ENCODE results near the gene PDLIM5.

The PDLIM5 gene

DNA sequence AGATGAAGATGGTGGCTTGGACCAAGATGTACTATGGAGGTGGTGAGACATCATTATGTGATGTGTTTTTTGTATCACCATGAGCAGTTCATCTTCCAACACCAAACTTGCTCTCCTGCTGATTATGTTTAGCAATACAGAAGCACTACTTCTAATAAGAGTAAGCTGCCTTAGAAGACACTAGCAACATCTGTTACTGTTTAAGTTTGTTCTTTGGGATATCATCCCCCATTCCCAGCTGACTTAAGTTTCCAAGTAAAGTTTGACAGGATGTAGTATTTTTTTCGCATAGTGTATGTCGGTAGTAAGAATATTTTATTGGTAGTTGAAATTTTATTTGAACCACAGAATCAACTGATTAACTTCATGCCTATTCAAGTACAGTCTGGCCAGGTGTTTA lies 182.5 kb downstream of the PDLIM5 start:
- no peak for TF ChIP-seq POLR2A (IDR thresholded peaks at IDR 0.05; ENCODE audit: low read depth, low read length)
- DNase-seq (ENCODE audit: insufficient read length, low spot score) (no peak), FAIRE-seq (no peak)

DNA sequence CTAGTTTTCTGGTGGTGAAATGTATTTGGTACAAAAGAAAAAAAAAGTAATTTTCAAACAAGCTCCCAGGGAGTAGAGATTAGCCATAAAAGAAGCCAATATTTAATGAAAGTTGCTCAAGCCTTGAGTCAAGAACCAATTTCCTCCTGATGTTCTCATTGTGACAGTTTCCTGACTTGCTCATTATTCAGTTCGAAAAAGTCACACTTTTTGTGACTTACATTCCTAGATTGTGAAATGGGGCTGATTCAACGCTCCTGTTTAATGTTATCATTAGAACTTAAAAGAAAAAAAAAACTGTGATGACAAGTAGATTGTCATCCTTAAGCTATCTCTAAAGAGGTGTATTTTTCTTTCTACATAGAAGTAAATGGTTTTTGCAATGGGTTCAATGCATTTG lies 183.4 kb downstream of the PDLIM5 start:
- TF ChIP-seq POLR2A (IDR thresholded peaks at IDR 0.05; ENCODE audit: low read depth, low read length), result no peak
- FAIRE-seq (no peak), DNase-seq (ENCODE audit: insufficient read length, low spot score) (no peak)

DNA sequence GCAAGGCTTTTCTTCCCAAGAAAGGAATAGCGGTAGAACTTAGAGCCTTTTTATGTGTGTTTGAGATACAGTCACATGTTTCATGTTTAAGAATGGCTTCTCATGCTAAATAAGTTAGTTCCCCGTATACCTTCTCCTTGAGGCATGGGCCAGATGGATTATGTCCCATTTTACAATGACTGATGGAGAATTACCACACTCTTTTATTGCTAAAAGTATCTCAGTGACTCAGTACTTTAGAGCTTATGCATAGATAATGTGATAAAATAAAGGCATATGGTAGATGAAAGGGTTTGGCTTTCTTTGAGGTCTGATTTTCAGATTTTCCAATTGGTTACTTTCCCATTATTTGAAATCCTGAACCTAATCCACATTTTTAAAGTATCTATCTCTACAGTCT lies 184.3 kb downstream of the PDLIM5 start:
- DNase-seq (ENCODE audit: insufficient read length, low spot score) (no peak), FAIRE-seq (no peak)
- TF ChIP-seq POLR2A (IDR thresholded peaks at IDR 0.05; ENCODE audit: low read depth, low read length), result no peak

DNA sequence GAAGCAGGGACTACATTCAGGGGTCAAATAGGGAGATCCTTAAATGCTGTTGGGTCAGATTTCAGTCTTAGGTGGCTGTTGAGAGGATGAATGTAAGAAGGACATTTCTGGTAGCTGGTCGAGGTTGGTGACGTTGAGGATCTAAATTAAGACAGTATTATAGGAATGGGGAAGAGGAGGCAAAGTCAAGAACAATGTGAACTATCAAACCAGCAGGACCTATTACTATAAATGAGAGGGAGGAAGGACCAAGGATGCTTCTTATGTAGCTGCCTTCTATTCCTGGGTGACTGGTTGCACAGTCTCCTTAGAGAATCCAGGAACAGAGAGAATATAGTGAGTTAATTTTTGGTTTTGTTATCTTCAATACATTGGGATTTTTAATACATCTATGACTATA lies 187.6 kb downstream of the PDLIM5 start:
- no peak for DNase-seq (ENCODE audit: insufficient read length, low spot score)
- FAIRE-seq, result no peak
- no peak for TF ChIP-seq POLR2A (IDR thresholded peaks at IDR 0.05; ENCODE audit: low read depth, low read length)

DNA sequence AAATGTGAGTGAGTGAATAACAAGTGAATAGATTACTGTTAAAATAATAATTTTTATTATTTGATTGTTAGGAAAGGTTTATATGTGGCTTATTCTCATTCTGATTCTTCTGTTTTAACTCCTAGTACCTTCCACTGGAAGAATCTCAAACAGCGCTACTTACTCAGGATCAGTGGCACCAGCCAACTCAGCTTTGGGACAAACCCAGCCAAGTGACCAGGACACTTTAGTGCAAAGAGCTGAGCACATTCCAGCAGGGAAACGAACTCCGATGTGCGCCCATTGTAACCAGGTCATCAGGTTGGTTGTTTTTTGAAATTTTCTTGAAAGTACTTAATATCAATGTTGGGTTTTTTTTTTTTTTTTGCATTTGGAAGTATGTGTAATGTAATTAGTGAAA lies 188.4 kb downstream of the PDLIM5 start:
- TF ChIP-seq POLR2A (IDR thresholded peaks at IDR 0.05; ENCODE audit: low read depth, low read length), result no peak
- FAIRE-seq (no peak), DNase-seq (ENCODE audit: insufficient read length, low spot score) (no peak)

DNA sequence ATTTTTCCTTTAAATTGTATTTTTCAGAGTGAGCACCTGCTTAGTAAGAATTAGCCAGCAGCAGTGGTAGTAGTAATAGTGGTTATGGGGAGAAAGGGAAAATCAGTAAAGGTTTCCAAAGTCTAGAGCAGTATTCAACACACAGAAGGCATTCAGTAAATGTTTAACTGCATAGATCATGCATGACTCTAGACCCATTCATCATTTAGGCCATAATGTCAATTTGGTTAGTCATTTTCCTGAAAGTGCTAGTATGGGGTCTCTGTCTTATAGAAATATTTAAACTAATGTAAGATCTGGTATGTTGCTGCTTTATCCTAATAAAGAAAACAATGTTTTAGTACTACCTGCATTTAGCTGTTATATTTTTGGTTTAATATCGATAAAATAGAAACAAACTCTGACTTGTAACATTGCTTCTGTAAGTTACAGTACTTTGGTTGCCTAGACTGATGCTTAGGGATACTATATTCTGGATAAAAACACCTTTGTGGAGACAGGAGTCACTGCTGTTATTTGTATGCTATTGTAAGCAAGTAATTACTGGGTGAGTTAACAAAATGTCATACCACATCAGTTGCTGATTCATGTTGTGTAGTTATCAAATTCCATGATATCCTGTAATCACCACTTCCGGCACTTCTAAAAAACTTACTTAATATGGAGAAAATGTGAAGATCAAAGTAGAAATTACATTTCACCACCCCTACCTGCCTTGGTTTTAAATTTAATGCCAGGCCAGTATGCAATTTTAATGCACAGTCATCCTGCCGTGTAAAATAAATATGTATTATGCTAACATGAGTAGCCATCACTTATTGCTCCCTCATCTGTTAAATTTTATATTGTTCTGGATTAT lies 190.2 kb downstream of the PDLIM5 start:
- FAIRE-seq (peak; percentile 83), DNase-seq (ENCODE audit: insufficient read length, low spot score) (peak; percentile 3)
- TF ChIP-seq POLR2A (IDR thresholded peaks at IDR 0.05; ENCODE audit: low read depth, low read length), result no peak

DNA sequence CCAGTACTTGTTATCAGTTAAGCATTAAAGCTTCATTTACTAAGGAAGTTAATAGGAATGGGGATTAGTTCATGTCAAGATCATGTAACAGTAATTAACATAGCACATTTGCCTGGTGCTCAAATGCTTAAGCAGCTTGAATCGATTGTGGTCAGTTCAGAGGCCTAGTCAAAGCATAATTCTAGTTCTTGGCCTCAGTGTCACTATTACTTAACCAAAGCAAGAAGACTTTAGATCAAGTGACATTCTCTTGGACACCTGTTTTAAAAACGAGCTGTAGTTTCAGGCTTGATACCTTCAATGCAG lies 190.8 kb downstream of the PDLIM5 start:
- FAIRE-seq, result no peak
- TF ChIP-seq POLR2A (IDR thresholded peaks at IDR 0.05; ENCODE audit: low read depth, low read length), result no peak
- no peak for DNase-seq (ENCODE audit: insufficient read length, low spot score)

DNA sequence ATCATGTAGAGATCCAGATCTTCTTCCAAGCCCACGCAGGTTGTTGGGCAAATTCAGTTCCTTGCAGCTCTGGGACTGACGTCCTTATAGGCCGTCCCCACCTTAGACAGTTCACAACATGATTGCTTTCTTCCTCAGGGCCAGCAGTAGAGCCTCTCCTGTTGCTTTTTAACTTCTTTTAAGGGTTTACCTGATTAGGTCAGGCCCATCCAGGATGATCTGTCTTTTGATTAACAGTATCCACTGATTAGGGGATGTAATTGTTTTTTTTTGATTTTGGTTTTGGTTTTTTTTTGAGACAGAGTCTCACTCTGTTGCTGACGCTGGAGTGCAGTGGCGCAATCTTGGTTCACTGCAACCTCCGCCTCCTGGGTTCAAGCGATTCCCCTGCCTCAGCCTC lies 197.0 kb downstream of the PDLIM5 start:
- FAIRE-seq (no peak), DNase-seq (ENCODE audit: insufficient read length, low spot score) (no peak)
- no peak for TF ChIP-seq POLR2A (IDR thresholded peaks at IDR 0.05; ENCODE audit: low read depth, low read length)

DNA sequence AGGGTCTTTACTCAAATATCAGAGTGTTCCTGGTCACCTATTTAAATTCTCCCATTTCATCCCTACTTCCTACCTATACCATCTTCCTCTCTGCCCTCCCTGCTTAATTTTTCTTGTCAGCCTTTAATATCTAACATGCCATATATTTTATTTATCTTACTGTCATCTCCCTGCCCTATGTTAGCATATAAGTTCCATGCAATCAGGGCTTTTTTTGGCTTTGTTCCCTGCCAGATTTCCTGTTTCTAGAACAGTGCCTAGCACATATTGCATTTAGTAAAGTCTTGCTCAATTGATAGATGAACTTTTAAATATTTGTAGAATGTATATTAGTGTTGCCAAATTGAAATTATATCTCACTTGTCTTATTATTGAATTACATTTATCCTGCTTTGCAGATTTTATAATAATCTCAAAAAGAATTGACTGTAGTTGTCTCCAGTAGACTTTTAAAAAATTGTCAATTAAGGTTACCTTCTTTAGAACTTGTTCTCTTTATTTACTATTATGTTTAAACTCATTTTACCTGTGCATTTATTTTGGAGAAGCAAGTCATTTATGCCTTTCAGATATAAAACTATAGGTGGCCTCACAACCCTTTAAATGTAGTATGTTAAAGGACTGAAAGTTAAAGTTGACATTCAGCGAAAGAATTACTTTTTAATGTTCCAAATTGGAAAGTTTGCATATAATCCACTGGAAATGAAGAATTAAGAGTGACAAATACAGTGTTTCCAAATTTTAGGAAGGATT lies 197.8 kb downstream of the PDLIM5 start:
- no peak for FAIRE-seq
- no peak for DNase-seq (ENCODE audit: insufficient read length, low spot score)
- TF ChIP-seq POLR2A (IDR thresholded peaks at IDR 0.05; ENCODE audit: low read depth, low read length), result no peak

DNA sequence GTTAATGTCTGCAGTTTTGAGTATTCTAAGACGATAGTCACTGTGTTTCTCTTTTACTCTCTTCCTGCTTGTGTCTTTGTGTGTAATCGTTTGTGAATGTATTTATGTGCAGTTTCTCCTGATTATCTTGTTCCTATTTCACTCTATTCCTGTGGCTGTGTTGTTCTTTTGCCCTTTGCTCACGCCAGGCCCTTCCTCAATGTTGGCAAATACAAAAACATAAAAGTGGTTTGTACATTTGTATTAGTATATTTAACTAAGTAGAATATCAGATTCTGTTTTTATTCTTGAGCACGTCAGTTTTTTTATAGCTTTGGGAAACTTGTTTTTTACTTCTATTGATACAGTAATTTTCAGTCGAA lies 198.4 kb downstream of the PDLIM5 start:
- no peak for TF ChIP-seq POLR2A (IDR thresholded peaks at IDR 0.05; ENCODE audit: low read depth, low read length)
- FAIRE-seq (no peak), DNase-seq (ENCODE audit: insufficient read length, low spot score) (no peak)

DNA sequence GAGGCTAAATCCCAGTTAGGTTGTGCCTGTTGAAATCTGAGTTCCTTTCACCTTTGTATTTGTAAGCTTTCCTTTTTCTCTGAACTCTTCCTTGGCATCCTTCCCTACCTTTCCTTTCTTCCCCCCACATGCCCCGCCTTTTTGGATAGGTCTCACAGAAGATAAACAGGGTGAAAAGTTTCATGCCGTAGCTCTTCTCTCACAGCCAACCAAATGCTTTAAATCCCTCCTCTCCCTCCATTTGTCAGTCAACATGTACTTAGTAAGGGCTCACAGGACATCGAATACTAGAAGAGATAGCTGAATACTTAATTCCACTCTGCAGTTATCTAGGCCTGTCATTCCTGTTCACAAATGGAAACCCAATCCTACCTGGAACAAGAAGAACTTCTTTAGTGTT lies 198.9 kb downstream of the PDLIM5 start:
- FAIRE-seq (no peak), DNase-seq (ENCODE audit: insufficient read length, low spot score) (no peak)
- no peak for TF ChIP-seq POLR2A (IDR thresholded peaks at IDR 0.05; ENCODE audit: low read depth, low read length)

DNA sequence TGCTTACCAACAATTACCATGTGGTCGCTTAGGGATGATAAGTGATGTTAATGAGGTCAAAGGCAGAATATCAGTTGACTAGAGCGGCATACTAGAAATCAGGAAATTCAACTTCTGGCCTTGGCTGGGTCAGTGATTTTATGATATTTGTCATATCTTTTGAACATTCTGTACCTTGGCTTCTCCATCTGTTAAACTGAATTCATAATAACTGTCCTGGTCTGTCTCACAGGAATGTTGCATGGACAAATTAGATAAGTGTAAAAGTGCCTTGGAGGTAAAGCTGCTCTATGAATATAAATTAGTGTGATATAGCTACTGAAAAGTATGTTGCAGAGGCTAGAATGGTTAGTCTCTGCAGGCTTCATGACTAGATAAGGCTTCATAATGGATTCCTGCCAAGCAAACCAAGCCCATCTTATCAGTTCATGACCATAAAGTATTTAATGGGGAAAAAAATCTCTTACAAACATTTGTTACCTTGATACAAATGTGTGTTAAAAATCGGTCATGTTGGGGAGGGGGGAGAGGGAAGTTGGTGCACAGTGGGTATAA lies 201.4 kb downstream of the PDLIM5 start:
- DNase-seq (ENCODE audit: insufficient read length, low spot score) (no peak), FAIRE-seq (no peak)
- TF ChIP-seq POLR2A (IDR thresholded peaks at IDR 0.05; ENCODE audit: low read depth, low read length), result no peak

DNA sequence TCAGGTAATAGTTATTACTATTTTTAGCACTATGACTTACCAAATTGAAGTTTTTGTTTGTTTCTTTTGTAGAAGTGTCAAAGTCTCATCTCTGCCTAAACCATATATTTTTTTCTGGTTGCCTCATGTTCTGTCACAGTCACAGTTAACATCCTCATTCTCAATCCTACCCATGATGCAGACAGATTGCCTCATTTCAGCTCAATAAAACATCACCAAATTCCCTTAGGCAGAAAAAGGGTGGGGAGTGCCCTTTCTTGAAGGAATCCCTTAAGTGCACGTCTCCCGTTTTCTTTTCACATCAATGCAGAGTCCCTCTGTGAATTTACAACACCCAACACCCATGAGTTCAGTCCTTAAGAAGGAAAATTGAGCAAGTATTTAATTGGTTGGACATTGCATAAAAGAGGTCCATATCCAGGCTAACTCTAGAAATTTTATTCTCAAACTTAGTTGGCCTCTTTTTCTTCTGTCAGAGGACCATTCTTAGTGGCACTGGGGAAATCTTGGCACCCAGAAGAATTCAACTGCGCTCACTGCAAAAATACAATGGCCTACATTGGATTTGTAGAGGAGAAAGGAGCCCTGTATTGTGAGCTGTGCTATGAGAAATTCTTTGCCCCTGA lies 202.4 kb downstream of the PDLIM5 start:
- DNase-seq (ENCODE audit: insufficient read length, low spot score), result no peak
- no peak for FAIRE-seq
- no peak for TF ChIP-seq POLR2A (IDR thresholded peaks at IDR 0.05; ENCODE audit: low read depth, low read length)

DNA sequence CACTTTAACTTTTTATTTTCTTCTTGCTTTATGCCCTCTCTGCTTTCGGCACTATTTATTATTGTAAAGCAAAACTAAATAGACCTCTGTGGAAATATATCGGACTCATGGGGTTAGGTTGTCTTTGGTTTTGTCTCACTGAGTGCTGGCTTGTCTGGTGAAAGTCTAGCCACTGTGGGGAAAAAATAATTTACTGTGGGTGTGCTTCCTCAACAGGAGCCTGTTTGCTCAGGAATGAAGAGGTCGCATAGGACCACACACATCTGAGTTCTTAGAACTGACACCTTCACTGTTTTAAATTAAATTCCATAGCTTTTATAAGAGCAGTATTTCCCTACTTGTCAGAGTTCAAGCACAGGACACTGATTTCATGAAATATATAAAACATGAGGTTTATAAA lies 203.0 kb downstream of the PDLIM5 start:
- TF ChIP-seq POLR2A (IDR thresholded peaks at IDR 0.05; ENCODE audit: low read depth, low read length), result no peak
- FAIRE-seq (no peak), DNase-seq (ENCODE audit: insufficient read length, low spot score) (no peak)
